22Rv1 (cell line): ENCODE results near the gene MEX3A.

Source experiments
- H3K27ac ChIP-seq: fragments of 450-650 bp; 2 replicates; pipeline ENCODE4 v1.5.1; 2017
- CTCF ChIP-seq: fragments of 450-650 bp; IDR thresholded peaks from 2 replicates; pipeline ENCODE4 v1.5.1; 2017; ENCODE audit warnings: mild to moderate bottlenecking
- ZFX ChIP-seq: fragments of 450-650 bp; IDR thresholded peaks from 2 replicates; pipeline ENCODE4 v1.6.1; 2017; ENCODE audit warnings: antibody characterized with exemption, borderline replicate concordance

MEX3A gene

GRCh38 chr1:156097499-156098178 lies 15.4 kb upstream of the MEX3A start:
- no peak overlapping the region for H3K27ac ChIP-seq
- no peak for TF ChIP-seq CTCF
- no peak for TF ChIP-seq ZFX

- H3K27ac ChIP-seq = no peak overlapping the region
- no peak for TF ChIP-seq ZFX
- peak; percentile 100 for TF ChIP-seq CTCF
Measured at GRCh38 chr1:156096640-156097391, 14.6 kb upstream of the MEX3A start.

GRCh38 chr1:156095906-156096508 lies 13.7 kb upstream of the MEX3A start:
- TF ChIP-seq ZFX (no peak), CTCF (no peak)
- no peak overlapping the region for H3K27ac ChIP-seq

GRCh38 chr1:156091610-156092009 lies 9.3 kb upstream of the MEX3A start:
- no peak overlapping the region for H3K27ac ChIP-seq
- TF ChIP-seq ZFX (no peak), CTCF (no peak)

GRCh38 chr1:156090840-156091188 lies 8.5 kb upstream of the MEX3A start:
- no peak overlapping the region for H3K27ac ChIP-seq
- TF ChIP-seq CTCF = peak; percentile 98
- no peak for TF ChIP-seq ZFX

GRCh38 chr1:156090138-156090839 lies 8.0 kb upstream of the MEX3A start:
- no peak for TF ChIP-seq CTCF
- no peak for TF ChIP-seq ZFX
- H3K27ac ChIP-seq = no peak overlapping the region
